Measurements from ENCODE around the gene ACSF3.

The ACSF3 gene

DNA sequence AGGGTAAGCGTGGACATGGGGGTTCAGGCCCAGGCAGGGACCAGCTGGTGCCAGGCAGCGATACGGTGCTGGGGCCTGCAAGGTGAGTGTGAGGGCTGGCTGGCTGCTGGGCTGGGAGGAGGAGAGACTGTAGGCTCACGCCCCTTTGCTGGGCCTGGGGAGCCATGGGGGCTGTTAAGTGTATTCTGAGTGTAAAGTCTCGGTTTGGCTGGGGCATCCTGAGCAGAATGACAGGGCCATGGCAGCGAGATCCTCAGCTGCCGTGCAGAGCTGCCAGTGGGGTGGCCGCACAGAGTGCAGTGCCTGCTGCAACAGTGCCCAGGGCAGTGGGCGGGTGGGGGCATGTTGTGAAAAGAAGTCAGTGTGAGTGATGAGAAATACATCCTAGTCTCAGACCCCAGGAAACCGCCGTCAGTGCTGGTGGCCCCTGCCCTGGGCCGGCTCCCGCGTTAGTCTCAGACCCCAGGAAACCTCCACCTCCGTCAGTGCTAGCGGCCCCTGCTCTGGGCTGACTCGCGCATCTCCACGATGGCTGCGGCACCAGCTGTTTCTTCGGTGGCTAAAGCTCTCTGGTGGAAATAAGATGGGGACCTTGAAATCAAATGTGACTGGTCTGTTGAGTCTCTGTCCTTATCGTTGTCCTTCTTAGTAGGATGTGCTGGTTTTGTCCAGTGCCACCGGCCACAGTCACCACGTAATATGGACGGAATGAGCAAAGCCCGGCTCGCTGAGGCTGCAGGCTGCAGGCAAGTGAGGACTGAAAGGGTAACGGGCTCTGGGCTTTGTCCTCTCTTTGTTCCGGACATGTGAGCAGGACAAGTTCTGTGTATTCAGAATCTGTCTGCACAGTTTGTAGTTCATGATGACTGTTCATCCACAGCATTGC lies 22.9 kb downstream of the ACSF3 start:
- peaks cover 0 to 4% (median 0%) of the 10 kb centered on the region in 4 donors for H3K4me1 ChIP-seq

DNA sequence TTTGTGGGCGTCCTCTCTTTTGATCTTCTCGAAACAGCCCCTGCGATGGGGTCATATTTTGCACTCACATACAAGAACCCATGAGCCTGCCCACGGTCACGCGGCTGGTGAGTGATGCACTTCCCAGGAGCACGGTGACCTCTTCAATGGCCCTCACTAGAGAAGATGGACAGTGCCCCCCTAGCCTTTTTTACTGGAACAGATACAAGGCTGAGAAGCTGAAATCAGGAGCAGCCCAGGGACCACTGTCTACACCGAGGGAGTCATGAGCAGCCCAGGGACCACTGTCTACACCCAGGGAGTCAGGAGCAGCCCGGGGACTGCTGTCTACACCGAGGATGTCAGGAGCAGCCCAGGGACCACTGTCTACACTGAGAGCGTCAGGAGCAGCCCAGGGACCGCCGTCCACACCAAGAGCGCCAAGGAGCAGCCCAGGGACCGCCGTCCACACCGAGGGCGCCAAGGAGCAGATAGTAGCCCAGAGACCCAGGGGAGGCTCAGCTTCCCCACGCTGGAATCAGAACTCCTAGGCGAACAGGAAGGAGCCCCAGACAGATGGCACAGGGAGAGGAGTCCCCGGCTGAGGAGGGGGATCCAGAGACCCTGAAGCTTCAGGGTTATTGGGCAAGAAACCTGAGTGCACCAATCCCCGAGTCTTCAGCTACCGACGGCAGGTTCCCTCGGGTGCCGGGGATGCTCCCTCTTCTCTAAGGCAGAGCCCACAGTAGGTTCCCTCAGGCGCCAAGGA lies 23.7 kb downstream of the ACSF3 start:
- H3K27ac ChIP-seq, result no peak overlapping the region
- H3K36me3 ChIP-seq, result peaks cover 32 to 97% (median 84%) of the 10 kb centered on the region in 3 donors
- peaks cover 0 to 4% (median 0%) of the 10 kb centered on the region in 4 donors for H3K4me1 ChIP-seq
- H3K9me3 ChIP-seq, result no peaks in the 10 kb centered on the region
- no peak overlapping the region for H3K4me3 ChIP-seq
- H3K27me3 ChIP-seq, result no peaks in the 10 kb centered on the region
- intact Hi-C loops (cut with DNase I; ENCODE audit: low total_unique reads), result no loop called here
- DNase-seq, result peak in 1 of 2 donors; percentile 55
- TF ChIP-seq, protein P1, sequence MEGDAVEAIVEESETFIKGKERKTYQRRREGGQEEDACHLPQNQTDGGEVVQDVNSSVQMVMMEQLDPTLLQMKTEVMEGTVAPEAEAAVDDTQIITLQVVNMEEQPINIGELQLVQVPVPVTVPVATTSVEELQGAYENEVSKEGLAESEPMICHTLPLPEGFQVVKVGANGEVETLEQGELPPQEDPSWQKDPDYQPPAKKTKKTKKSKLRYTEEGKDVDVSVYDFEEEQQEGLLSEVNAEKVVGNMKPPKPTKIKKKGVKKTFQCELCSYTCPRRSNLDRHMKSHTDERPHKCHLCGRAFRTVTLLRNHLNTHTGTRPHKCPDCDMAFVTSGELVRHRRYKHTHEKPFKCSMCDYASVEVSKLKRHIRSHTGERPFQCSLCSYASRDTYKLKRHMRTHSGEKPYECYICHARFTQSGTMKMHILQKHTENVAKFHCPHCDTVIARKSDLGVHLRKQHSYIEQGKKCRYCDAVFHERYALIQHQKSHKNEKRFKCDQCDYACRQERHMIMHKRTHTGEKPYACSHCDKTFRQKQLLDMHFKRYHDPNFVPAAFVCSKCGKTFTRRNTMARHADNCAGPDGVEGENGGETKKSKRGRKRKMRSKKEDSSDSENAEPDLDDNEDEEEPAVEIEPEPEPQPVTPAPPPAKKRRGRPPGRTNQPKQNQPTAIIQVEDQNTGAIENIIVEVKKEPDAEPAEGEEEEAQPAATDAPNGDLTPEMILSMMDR (IDR thresholded peaks at IDR 0.05), result no peak

More for the DNA sequence above, 22.9 kb downstream of the ACSF3 start:
- peaks cover 40 to 97% (median 89%) of the 10 kb centered on the region in 3 donors for H3K36me3 ChIP-seq
- intact Hi-C loops (cut with DNase I; ENCODE audit: low total_unique reads), result no loop called here
- H3K27me3 ChIP-seq, result no peaks in the 10 kb centered on the region
- TF ChIP-seq, protein P1 (IDR thresholded peaks at IDR 0.05), result no peak
- peak in 1 of 2 donors; percentile 53 for DNase-seq
- no peak overlapping the region for H3K27ac ChIP-seq
- no peak overlapping the region for H3K4me3 ChIP-seq
- no peaks in the 10 kb centered on the region for H3K9me3 ChIP-seq

DNA sequence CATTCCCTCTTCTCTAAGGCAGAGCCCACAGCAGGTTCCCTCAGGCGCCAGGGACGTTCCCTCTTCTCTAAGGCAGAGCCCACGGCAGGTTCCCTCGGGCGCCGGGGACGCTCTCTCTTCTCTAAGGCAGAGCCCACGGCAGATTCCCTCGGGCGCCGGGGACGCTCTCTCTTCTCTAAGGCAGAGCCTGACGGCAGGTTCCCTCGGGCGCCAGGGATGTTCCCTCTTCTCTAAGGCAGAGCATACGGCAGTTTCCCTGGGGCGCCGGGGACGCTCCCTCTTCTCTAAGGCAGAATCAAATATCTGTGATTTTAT lies 24.3 kb downstream of the ACSF3 start:
- H3K36me3 ChIP-seq, result peaks cover 28 to 97% (median 83%) of the 10 kb centered on the region in 3 donors
- H3K27me3 ChIP-seq, result no peaks in the 10 kb centered on the region
- intact Hi-C loops (cut with DNase I; ENCODE audit: low total_unique reads), result no loop called here
- peaks cover 0 to 4% (median 0%) of the 10 kb centered on the region in 4 donors for H3K4me1 ChIP-seq
- H3K4me3 ChIP-seq, result no peak overlapping the region
- no peak overlapping the region for H3K27ac ChIP-seq
- no peaks in the 10 kb centered on the region for H3K9me3 ChIP-seq
- TF ChIP-seq, protein P1 (IDR thresholded peaks at IDR 0.05), result no peak
- DNase-seq, result no peak

DNA sequence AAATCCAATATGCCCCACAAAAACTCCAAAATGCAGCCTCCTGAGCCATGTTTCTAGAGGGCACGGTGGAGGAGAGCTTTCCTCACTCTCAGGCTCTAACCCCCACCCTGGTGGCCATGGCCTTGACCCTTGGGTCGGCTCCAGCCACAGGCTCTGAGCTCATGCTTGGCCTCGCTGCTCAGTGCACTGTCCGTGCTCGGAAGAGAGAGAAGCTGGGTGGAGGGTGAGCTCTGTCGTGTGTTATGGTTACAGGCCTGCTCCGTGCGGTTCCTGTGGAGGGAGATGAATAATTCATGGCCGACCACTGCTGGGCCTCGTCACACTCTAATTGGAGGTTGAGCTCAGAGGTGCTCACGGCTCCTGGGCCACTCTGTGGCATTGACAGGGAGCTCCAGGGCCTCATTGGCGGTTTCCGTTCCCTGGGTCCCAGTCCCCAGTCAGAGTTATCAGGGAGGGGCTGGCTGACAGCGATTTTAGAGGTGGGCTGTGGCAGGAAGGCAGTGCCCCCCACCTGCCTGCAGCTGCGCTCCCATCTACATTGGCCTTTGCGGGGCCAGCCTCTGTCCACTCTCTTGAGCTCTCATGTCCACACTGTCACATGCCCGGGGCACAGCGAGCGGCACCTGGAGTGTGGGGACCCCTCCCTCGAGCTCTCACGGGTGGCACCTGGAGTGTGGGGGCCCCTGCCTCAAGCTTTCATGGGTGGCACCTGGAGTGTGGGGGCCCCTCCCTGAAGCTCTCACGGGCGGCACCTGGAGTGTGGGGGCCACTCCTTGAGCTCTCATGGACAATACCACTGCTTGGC lies 24.9 kb downstream of the ACSF3 start:
- TF ChIP-seq, protein P1 (IDR thresholded peaks at IDR 0.05), result no peak
- Histone ChIP-seq H3K27ac (no peak overlapping the region), H3K4me3 (no peak overlapping the region), H3K27me3 (no peaks in the 10 kb centered on the region), H3K36me3 (peaks cover 22 to 97% (median 83%) of the 10 kb centered on the region in 3 donors), H3K9me3 (no peaks in the 10 kb centered on the region), H3K4me1 (peaks cover 0 to 4% (median 0%) of the 10 kb centered on the region in 4 donors)
- no peak for DNase-seq
- intact Hi-C loops (cut with DNase I; ENCODE audit: low total_unique reads), result no loop called here

DNA sequence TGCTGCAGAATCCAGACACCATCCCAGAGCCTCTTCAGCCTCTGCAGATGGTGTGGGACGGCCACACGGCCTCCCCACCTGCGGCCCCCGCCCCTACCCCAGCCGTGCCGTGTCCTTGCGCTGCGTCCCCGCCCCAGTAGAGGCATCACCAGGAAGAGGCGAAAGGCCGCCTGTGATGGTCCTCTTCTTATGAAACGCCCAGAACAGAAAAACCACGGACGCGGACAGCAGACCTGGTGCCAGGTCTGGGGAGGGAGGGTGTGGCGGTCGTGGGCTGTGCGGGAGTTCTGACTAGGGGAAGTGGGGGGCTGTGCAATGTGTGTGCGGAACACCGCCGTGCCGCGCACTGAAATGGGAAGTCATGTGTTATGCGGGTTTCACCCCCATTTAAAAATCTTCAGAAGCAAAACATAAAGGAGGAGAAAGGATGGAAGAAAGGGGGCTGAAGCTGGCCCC lies 25.5 kb downstream of the ACSF3 start:
- H3K4me1 ChIP-seq, result peaks cover 0 to 4% (median 0%) of the 10 kb centered on the region in 4 donors
- H3K9me3 ChIP-seq, result no peaks in the 10 kb centered on the region
- peaks cover 20 to 97% (median 82%) of the 10 kb centered on the region in 3 donors for H3K36me3 ChIP-seq
- no peak for DNase-seq
- TF ChIP-seq, protein P1 (IDR thresholded peaks at IDR 0.05), result no peak
- no peak overlapping the region for H3K27ac ChIP-seq
- no peak overlapping the region for H3K4me3 ChIP-seq
- no peaks in the 10 kb centered on the region for H3K27me3 ChIP-seq
- intact Hi-C loops (cut with DNase I; ENCODE audit: low total_unique reads), result no loop called here

All from tibial artery (tissue), 4 donors.